DMS 273 (cell line): Measurements from ENCODE around the gene ZNF23.
A peak's percentile ranks its signal among the peaks of the same experiment; 100 is the strongest.

Experiments
- DNase-seq: peaks from one replicate; lab custom pipeline; 2025; ENCODE audit not compliant: unreplicated experiment; lab: John Stamatoyannopoulos, UW

ZNF23 gene

GRCh38 chr16:71428385-71428784 is 33.7 kb downstream of the ZNF23 start:
- DNase-seq, result no peak

- no peak for DNase-seq
Observed at GRCh38 chr16:71426880-71427615, 35.0 kb downstream of the ZNF23 start.

GRCh38 chr16:71426069-71426879 is 35.8 kb downstream of the ZNF23 start:
- DNase-seq, result peak; percentile 96

GRCh38 chr16:71425746-71426068 is 36.3 kb downstream of the ZNF23 start:
- DNase-seq, result no peak

- no peak for DNase-seq
Observed at GRCh38 chr16:71424626-71425025, 37.4 kb downstream of the ZNF23 start.

GRCh38 chr16:71423865-71424264 is 38.2 kb downstream of the ZNF23 start:
- no peak for DNase-seq

GRCh38 chr16:71423016-71423415 is 39.0 kb downstream of the ZNF23 start:
- no peak for DNase-seq

GRCh38 chr16:71421911-71422310 is 40.1 kb downstream of the ZNF23 start:
- DNase-seq, result peak; percentile 75

GRCh38 chr16:71414038-71414437 is 48.0 kb downstream of the ZNF23 start:
- DNase-seq, result no peak

- DNase-seq, result no peak
Observed at GRCh38 chr16:71413341-71413740, 48.7 kb downstream of the ZNF23 start.

- peak; percentile 92 for DNase-seq
Observed at GRCh38 chr16:71412270-71413160, 49.5 kb downstream of the ZNF23 start.

- DNase-seq, result no peak
Observed at GRCh38 chr16:71410146-71410545, 51.9 kb downstream of the ZNF23 start.

- DNase-seq, result no peak
Observed at GRCh38 chr16:71409011-71409775, 52.9 kb downstream of the ZNF23 start.

- DNase-seq, result no peak
Observed at GRCh38 chr16:71408536-71408935, 53.5 kb downstream of the ZNF23 start.

GRCh38 chr16:71407731-71408130 is 54.3 kb downstream of the ZNF23 start:
- DNase-seq, result no peak

GRCh38 chr16:71406724-71407123 is 55.3 kb downstream of the ZNF23 start:
- no peak for DNase-seq

- DNase-seq, result no peak
Observed at GRCh38 chr16:71406316-71406715, 55.7 kb downstream of the ZNF23 start.

GRCh38 chr16:71404364-71404763 is 57.7 kb downstream of the ZNF23 start:
- DNase-seq, result no peak

- no peak for DNase-seq
Observed at GRCh38 chr16:71402674-71403073, 59.4 kb downstream of the ZNF23 start.

- no peak for DNase-seq
Observed at GRCh38 chr16:71402007-71402406, 60.0 kb downstream of the ZNF23 start.
